MM.1S (cell line): ENCODE measurements around the gene ZMYM4.
A peak's percentile ranks its signal among the peaks of the same experiment; 100 is the strongest.

Source experiments
- DNase-seq: peaks from one replicate; pipeline ENCODE4 v3.0.0-alpha.2; 2015
- H2AFZ ChIP-seq: fragments of 300-600 bp; sonication (generic); 2 replicates; pipeline ENCODE4 v1.6.0; 2016; ENCODE audit warnings: antibody characterized with exemption, low read length
- H3F3A ChIP-seq: fragments of 300-600 bp; sonication (generic); 2 replicates; pipeline ENCODE4 v1.6.1; 2016; ENCODE audit warnings: mild to moderate bottlenecking, antibody characterized with exemption, low read length, moderate library complexity, mixed read lengths; ENCODE audit not compliant: insufficient read depth
- H3K27ac ChIP-seq: fragments of 300-600 bp; sonication (generic); 2 replicates; pipeline ENCODE4 v1.5.1; 2016; ENCODE audit warnings: mild to moderate bottlenecking, low read length
- H3K27me3 ChIP-seq: fragments of 300-600 bp; sonication (generic); replicated peaks from 2 replicates; pipeline ENCODE4 v1.6.0; 2016; ENCODE audit warnings: low read length; ENCODE audit not compliant: insufficient read depth
- H3K36me3 ChIP-seq: fragments of 300-600 bp; sonication (generic); replicated peaks from 2 replicates; pipeline ENCODE4 v1.6.1; 2016; ENCODE audit warnings: mild to moderate bottlenecking, low read length, mixed read lengths; ENCODE audit not compliant: insufficient read depth
- H3K4me1 ChIP-seq: fragments of 300-600 bp; sonication (generic); 2 replicates; pipeline ENCODE4 v1.6.1; 2016; ENCODE audit warnings: low read length, mixed read lengths
- H3K4me2 ChIP-seq: fragments of 300-600 bp; sonication (generic); 2 replicates; pipeline ENCODE4 v1.6.0; 2016; ENCODE audit warnings: low read depth, low read length
- H3K4me3 ChIP-seq: fragments of 300-600 bp; sonication (generic); 2 replicates; pipeline ENCODE4 v1.5.1; 2016; ENCODE audit warnings: low read length, mixed read lengths
- H3K79me2 ChIP-seq: fragments of 300-600 bp; sonication (generic); 2 replicates; pipeline ENCODE4 v1.6.1; 2016; ENCODE audit warnings: mixed run types, low read length, mixed read lengths
- H3K9ac ChIP-seq: fragments of 300-600 bp; sonication (generic); 2 replicates; pipeline ENCODE4 v1.6.1; 2016; ENCODE audit warnings: low read length, mixed read lengths
- H3K9me2 ChIP-seq: fragments of 300-600 bp; sonication (generic); replicated peaks from 2 replicates; pipeline ENCODE4 v1.6.1; 2016; ENCODE audit warnings: mild to moderate bottlenecking, low read length, mixed read lengths; ENCODE audit not compliant: insufficient read depth
- H3K9me3 ChIP-seq: fragments of 300-600 bp; sonication (generic); replicated peaks from 2 replicates; pipeline ENCODE4 v1.6.1; 2016; ENCODE audit warnings: mild to moderate bottlenecking, low read length, mixed read lengths; ENCODE audit not compliant: insufficient read depth
- H4K20me1 ChIP-seq: fragments of 300-600 bp; sonication (generic); 2 replicates; pipeline ENCODE4 v1.6.1; 2016; ENCODE audit warnings: mild to moderate bottlenecking, low read length, moderate library complexity, mixed read lengths; ENCODE audit not compliant: insufficient read depth
- EZH2 ChIP-seq: fragments of 300-600 bp; sonication (generic); optimal IDR thresholded peaks from 2 replicates; pipeline ENCODE3; 2017; ENCODE audit warnings: low read depth, mild to moderate bottlenecking, antibody characterized with exemption, low read length, mixed read lengths
- EZH2phosphoT487 ChIP-seq: fragments of 300-600 bp; sonication (generic); IDR thresholded peaks from 2 replicates; pipeline ENCODE4 v1.6.1; 2018; ENCODE audit warnings: antibody characterized with exemption, low read length
- TF ChIP-seq, protein P1 (sequence below): fragments of 300-600 bp; sonication (generic); IDR thresholded peaks from 2 replicates; pipeline ENCODE4 v1.5.1; 2016; ENCODE audit warnings: antibody characterized with exemption, low read length, mixed read lengths

ZMYM4 gene

GRCh38 chr1:35298464-35298863 lies 30.0 kb downstream of the ZMYM4 start:
- H3K9me2 ChIP-seq, result no peaks in the 10 kb centered on the region
- H4K20me1 ChIP-seq, result no peaks in the 10 kb centered on the region
- no peak overlapping the region for H3K4me3 ChIP-seq
- H3K4me1 ChIP-seq, result peaks cover 8% of the 10 kb centered on the region; the same call in 1 of the 2 replicates
- TF ChIP-seq EZH2, result no peak
- TF ChIP-seq, protein P1, sequence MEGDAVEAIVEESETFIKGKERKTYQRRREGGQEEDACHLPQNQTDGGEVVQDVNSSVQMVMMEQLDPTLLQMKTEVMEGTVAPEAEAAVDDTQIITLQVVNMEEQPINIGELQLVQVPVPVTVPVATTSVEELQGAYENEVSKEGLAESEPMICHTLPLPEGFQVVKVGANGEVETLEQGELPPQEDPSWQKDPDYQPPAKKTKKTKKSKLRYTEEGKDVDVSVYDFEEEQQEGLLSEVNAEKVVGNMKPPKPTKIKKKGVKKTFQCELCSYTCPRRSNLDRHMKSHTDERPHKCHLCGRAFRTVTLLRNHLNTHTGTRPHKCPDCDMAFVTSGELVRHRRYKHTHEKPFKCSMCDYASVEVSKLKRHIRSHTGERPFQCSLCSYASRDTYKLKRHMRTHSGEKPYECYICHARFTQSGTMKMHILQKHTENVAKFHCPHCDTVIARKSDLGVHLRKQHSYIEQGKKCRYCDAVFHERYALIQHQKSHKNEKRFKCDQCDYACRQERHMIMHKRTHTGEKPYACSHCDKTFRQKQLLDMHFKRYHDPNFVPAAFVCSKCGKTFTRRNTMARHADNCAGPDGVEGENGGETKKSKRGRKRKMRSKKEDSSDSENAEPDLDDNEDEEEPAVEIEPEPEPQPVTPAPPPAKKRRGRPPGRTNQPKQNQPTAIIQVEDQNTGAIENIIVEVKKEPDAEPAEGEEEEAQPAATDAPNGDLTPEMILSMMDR, result peak; percentile 63
- no peak overlapping the region for H3K4me2 ChIP-seq
- no peaks in the 10 kb centered on the region for H3K9me3 ChIP-seq
- no peak overlapping the region for H3K9ac ChIP-seq
- no peaks in the 10 kb centered on the region for H3K27me3 ChIP-seq
- DNase-seq, result peak; percentile 57
- H3F3A ChIP-seq, result no peaks in the 10 kb centered on the region
- no peak overlapping the region for H2AFZ ChIP-seq
- H3K27ac ChIP-seq, result peak overlapping the region; percentile 0; the same call in 1 of the 2 replicates
- H3K79me2 ChIP-seq, result peaks cover 4% of the 10 kb centered on the region; the same call in 1 of the 2 replicates
- H3K36me3 ChIP-seq, result no peaks in the 10 kb centered on the region

- TF ChIP-seq EZH2 (no peak), EZH2phosphoT487 (no peak)
- TF ChIP-seq, protein P1, result no peak
- Histone ChIP-seq H3K4me1 (peaks cover 8% of the 10 kb centered on the region; the same call in 1 of the 2 replicates), H2AFZ (no peak overlapping the region), H3K9me2 (no peaks in the 10 kb centered on the region), H3K4me3 (no peak overlapping the region), H3K9me3 (no peaks in the 10 kb centered on the region), H3K27ac (no peak overlapping the region), H3K4me2 (no peak overlapping the region), H3K36me3 (no peaks in the 10 kb centered on the region), H3K27me3 (no peaks in the 10 kb centered on the region), H3K79me2 (peaks cover 4% of the 10 kb centered on the region; the same call in 1 of the 2 replicates), H3F3A (no peaks in the 10 kb centered on the region), H3K9ac (no peak overlapping the region), H4K20me1 (no peaks in the 10 kb centered on the region)
- no peak for DNase-seq
Measured at GRCh38 chr1:35300376-35300775, 31.9 kb downstream of the ZMYM4 start.

DNA sequence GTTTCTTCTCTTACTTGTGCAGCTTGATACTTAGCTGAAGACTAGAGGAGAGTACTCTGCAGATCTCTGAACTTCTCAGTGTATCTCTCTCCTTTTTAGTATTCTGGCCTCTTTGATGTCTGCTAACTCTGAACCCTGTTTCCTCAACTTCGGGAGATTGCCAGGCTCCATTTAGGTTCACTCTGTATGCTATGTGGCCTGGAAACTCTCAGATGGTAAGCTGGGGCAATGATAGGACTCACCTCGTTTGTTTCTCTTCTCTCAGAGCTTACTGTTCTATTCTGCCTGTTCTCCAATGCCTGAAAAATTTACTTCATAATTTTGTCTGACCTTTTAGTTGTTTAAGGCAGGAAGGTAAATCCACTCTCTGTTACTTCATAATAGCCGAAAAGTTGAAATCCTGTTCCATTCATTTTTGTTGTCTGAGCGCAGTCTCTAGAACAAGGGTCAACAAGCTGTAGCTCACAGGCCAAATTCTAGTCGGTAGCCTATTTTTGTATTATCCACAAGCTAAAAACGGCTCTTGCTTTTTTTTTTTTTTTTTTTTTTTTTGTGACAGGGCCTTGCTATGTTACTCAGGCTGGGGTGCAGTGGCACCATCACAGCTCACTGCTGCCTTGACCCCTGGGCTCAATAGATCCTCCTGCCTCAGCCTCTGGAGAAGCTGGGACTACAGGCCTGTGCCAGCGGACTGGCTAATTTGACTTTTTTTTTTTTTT lies 33.3 kb downstream of the ZMYM4 start:
- no peaks in the 10 kb centered on the region for H3F3A ChIP-seq
- H3K4me2 ChIP-seq, result no peak overlapping the region
- H3K4me1 ChIP-seq, result peaks cover 8% of the 10 kb centered on the region; the same call in 1 of the 2 replicates
- no peaks in the 10 kb centered on the region for H3K36me3 ChIP-seq
- peaks cover 4% of the 10 kb centered on the region; the same call in 1 of the 2 replicates for H3K79me2 ChIP-seq
- no peak overlapping the region for H3K27ac ChIP-seq
- no peaks in the 10 kb centered on the region for H4K20me1 ChIP-seq
- no peaks in the 10 kb centered on the region for H3K9me2 ChIP-seq
- no peak overlapping the region for H3K9ac ChIP-seq
- no peak overlapping the region for H3K4me3 ChIP-seq
- DNase-seq, result no peak
- TF ChIP-seq EZH2 (no peak), EZH2phosphoT487 (no peak)
- TF ChIP-seq, protein P1, result no peak
- no peak overlapping the region for H2AFZ ChIP-seq
- no peaks in the 10 kb centered on the region for H3K9me3 ChIP-seq
- H3K27me3 ChIP-seq, result no peaks in the 10 kb centered on the region
